ENCODE data around the gene TMEM186.
A peak's percentile ranks its signal among the peaks of the same experiment; 100 is the strongest.
"Not testable (repeated sequence)": the region's sequence is repeated elsewhere in the genome, so short reads cannot be mapped to it uniquely, and the experiment has no call there.

The TMEM186 gene, protein sequence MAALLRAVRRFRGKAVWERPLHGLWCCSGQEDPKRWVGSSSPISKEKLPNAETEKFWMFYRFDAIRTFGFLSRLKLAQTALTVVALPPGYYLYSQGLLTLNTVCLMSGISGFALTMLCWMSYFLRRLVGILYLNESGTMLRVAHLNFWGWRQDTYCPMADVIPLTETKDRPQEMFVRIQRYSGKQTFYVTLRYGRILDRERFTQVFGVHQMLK

DNA sequence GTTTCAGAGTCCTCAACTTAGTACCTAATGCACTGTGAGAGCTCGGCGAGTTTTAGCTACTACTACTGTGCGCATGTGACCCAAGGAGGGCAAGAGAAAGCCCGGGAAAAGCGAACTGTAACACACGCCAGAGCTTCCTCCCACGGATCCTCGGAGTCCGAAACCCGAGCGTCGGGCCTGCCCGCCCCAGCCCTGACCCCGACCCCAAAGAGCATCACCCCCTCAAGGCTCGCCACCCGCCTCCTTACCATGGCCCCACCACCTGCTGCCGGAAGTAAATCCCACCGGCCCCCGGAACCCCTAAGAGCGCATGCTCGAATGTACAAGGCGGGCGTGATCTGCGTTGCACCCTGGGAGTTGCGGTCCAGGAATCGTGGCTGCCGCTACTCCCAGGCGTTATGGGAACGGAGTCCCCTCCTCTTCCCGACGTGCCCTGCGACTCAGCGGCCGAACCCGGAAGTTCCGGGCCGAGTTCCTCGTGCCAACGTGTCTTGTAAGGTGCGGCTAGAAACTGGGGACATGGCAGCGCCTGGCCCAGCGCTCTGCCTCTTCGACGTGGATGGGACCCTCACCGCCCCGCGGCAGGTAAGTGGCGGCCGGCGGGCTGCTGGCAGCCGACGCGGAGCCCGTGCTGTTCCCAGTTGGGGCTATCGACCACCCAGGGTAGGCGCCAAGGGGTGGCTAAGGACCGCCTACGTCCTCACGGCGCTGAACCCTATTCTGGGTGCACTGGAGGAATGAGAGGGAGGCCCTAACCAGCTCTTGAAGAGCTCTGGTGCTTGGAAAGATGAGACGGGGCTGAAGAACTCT lies at the start of gene TMEM186, which contains the start of gene PMM2:
TSS of gene TMEM186 (minus strand) at position 276 of the 810 bp plus-strand sequence. CDS start at position 251, 25 bp downstream.
TSS of gene PMM2 (plus strand) at position 476 of the 810 bp plus-strand sequence. CDS start at position 520, 44 bp downstream.
- DNase-seq = peak; percentile 97

DNA sequence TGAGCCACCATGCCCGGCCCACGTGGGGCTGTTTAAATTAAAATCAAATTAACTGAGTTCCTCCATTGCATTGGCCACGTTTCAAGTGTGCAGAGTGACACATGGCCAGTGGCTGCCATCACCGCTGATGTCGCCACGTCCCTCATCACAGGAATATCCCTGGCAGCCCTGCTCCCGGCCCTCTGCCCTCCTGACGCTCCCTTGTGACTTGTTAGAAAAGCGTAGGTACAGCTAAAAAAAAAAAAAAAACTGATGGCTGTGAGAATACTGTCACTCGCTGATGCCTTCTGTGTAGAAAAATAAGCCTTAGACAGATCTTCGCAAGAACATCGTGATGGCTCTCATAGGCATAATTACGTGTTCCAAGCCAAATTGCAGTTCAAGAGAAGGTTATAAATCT lies 49.7 kb upstream of the TMEM186 start:
- DNase-seq = no peak

DNA sequence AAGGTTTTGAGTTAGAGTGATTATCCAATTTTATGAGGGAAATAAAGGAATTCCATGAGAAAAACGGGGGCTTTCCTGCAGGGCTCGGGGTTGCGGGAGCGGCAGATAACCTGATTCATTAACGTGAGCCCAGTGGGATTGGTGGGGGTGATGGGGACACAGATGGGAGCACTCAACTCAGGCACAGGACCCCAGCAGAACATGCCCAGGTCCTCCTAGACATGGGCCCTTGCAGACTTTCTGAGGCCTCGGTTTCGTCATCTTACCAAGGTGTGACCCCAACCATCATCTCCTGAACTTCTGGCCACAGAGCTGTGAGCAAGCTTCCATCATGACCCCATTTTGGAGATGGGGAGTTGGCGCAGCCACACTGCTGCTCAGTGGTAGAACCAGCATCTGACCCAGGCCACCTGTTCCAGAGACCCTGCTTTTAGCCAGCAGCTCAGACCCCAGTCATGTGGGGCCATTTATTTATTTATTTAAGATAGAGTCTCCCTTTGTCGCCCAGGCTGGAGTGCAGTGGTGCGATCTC lies 49.0 kb upstream of the TMEM186 start:
- DNase-seq = no peak

DNA sequence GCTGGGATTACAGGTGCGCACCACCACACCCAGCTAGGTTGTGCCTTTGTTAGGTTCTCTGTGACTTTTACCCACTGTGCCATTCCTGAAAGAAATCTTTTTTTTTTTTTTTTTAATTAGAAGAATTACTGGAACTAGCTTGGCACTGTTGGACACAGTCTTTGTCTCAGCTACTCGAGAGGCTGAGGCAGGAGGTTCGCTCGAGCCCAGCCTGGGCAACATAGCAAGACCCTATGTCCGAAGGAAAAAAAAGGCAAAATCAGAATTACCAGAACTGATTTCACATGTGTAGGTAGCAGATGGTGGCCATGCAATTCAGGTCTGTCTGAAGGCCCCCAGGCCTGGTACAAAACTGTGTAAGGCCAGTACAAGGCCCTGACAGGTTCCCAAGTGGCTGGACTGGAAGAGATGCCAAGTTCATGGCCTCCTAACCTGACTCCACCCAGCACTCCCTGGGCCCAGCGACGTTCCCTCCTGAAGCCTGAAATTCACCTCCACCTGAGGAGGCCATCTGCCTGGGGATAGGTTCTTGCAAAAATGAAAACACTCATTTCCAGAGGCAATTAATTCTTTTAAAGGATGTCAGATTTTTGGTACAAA lies 48.4 kb upstream of the TMEM186 start:
- no peak for DNase-seq

DNA sequence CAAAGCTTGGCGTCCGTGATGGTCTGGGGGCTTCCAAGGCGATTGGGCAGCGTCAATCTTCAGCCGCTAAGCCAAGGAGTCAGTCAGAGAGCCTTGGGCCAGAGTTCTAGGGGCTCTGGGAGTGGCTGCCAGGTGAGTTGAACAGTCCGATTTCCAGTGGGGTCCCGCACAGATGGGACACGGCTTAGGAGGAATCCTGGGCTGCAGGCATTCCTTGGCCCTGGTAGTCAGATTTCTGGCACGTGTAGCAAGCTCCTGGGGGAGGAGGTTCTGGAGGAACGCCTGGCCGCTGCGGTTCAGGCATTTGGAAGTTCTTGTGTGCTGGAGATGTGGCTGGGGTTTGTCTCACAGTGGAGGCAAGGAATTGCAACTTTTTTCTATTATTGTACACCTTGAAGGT lies 45.9 kb upstream of the TMEM186 start:
- not testable (repeated sequence) for DNase-seq

DNA sequence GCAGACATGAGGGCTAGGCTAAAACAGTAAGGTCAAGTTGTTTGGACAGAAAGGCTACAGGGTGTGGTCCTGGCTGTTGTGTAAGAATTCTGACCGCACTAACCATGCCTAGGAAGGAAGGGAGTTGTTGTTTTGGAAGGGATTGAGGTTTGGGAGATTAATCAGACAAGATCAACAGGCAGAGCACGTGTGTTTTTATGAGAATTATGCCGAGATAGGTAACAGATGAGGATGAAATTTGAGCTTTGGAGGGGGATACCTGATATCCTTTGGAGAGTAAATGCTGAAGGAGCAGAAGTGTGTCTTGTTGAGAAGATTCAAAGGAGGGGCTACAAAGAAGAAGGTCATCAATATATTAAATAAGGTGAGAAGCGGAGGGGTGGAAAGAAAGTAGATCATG lies 44.6 kb upstream of the TMEM186 start:
- not testable (repeated sequence) for DNase-seq

DNA sequence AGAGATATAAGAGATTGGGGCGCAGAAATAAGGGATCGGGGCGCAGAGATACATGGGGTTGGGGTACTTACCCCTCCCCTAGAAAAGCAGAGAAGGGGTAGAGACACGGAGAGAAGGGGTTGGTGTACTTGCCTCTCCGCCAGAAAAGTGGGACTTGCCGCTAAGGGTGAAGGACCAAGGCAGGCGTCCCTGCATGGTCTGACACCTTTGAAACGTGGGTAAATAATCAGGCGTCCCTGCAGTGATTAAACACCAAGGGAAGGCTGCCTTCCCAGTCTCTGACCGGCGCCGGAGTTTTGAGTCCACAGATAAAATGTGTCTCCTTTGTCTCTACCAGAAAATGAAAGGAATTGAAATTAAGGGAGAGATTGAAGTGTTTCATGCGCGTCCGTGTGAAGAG lies 40.2 kb upstream of the TMEM186 start:
- not testable (repeated sequence) for DNase-seq

DNA sequence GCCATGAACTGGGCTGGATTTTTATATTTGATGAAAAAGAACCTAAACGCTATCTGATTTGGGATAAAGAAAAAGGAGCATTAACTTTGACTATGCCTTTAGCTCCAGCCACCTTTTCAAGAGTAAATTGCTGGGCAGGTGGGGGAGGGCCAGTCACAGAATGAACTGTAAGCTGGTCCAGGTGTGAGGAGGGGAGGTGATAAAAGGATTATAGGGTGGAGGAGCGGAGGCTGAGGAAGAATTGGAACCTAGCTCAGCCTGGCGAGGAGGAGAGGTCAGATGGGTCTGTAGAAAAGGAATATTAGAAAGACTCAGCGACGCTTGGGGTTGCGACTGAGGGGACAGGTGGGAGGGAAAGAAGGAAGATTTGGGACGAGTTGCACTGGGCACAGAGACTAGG lies 39.4 kb upstream of the TMEM186 start:
- DNase-seq = not testable (repeated sequence)

DNA sequence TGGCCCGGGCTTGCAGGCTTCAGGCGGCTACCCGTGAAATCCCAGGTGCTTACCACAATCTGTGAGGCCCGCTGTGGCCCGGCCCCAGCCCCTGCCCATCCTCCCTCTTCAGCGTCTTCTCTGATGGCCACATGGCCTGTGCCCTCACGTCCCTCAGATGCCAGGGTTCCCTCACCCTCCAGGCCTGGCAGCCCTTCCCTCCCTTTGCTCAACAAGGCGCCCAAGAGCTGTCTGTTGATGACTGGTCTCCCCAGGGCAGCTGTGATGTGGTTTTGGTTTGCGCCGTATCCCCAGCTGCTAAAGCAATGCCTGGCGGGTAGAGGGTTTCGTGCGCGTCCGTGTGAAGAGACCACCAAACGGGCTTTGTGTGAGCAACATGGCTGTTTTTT lies 35.3 kb upstream of the TMEM186 start:
- no peak for DNase-seq

DNA sequence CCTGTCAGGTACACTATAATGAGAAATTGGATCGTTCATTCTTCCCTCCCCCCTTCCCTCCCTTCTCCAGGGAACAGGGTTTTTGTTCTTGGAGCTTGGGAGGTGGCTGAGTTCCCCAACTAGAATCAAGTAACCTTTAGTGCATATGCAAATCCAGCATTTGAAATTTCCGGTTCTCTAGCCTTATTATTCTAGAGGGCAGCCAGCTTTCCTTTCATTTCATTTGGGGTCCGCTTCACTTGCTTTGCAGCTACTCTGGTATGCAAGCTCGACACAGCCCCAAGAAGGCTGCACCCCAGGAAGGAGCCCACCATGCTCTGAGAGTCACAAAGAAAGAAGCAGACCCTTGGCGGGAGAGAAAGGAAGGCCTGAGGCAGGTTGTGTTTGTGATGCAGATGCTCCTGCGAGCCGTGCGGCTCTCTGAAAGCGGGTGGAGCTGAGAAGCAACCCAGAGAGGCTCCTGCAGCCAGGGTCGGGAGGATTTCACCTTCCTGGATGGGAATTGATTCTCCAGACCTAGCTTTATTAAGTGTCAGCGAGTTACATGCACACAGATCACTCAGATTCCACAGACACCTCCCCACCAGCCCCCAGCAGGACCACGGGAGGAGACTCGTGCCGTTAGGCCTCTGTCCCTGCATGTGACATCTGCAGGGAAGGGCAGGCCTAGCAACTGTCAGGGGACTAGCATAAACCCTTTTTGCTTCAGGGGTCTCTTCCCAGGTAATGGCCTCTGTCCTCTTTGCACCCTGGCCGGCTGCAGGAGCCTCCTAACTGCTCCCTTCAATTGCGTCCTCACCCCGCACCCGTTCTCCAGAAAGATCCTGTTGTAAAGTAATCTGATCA lies 34.7 kb upstream of the TMEM186 start:
- DNase-seq = no peak

DNA sequence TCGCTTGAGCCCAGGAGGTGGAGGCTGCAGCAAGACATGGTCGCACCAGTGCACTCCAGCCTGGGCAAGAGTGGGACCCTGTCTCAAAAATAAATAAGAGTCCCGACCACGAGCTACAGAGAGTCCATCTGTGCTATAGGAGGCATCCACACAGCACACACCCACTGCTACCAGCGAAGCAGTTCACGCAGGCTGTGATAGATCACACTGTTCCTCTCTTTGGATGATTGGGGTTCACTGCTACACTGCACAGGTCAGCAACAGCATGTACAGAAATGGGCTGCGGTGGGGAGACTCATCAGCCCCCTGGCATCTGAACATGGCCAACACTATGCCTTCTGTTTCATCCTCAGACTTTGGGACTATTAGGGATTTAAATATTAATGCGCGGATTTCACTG lies 34.0 kb upstream of the TMEM186 start:
- no peak for DNase-seq

DNA sequence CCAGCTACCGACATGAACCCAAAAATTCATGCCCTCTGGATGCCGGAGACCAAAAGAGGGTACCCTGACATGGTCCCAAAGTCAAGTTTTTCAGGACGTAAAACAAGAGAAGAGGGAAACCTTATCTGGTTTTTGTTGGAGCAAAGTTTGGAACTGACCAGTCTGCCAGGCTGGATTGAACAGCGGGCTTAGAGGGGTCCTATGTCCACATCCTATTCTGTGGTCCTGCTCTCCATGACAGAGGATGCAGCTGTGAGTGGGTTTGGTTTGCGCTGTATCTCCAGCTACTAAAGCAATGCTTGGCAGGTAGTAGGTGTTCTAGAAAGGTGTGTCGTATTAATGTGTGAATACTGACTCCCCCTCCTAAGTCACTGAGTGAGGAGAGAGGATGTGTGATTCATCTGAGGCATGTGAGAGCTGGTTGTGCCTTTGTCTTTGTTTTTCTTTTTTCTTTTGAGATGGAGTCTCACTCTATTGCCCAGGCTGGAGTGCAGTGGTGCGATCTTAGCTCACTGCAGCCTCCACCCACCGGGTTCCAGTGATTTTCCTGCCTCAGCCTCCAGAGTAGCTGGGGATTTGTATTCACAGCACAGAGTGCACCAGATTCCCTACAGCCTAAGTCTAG lies 31.2 kb upstream of the TMEM186 start:
- DNase-seq = no peak

DNA sequence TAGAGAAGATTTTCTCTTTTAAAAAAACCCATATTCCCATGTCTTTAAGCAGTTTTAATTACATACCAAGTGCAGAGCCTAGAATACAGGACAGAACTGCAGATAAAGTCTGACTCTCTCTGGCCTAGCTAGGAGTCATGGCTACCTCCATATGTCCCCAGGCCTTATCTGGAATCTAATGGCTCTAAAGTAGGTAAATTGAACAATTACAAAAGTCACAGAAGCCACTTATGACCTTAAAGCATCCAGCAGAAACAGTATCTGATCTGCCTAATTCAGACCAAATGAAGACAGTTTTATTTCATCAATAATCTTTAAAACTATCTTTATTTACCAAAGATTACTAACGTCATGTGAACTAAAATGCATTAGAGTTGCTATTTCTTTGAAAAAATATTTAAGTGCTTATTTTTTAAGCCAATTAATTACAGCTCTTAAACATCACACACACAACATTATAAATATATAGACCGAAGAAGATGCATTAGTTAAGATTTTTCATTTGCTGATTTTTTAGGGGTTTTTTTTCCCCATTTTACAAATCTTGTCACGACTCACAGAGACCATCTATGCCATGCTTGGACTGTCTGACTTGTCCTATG lies 28.9 kb upstream of the TMEM186 start:
- DNase-seq = no peak

DNA sequence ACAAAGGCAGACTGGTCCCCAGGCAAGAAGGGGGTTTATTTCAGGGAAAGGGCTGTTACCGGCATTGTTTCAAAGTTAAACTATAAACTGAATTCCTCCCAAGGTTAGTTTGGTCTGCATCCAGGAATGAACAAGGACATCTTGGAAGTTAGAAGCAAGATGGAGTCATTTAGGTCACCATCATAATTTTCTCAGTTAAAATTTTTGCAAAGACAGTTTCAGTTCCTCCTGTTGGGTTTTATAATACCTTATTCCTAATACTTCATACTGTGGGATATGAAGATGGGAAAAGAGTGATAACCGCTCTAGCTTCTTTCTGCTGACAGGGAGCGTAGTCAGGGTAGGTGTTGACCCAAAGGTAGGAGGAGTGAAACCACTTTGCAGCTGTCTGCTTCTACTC lies 25.0 kb upstream of the TMEM186 start:
- DNase-seq = no peak

DNA sequence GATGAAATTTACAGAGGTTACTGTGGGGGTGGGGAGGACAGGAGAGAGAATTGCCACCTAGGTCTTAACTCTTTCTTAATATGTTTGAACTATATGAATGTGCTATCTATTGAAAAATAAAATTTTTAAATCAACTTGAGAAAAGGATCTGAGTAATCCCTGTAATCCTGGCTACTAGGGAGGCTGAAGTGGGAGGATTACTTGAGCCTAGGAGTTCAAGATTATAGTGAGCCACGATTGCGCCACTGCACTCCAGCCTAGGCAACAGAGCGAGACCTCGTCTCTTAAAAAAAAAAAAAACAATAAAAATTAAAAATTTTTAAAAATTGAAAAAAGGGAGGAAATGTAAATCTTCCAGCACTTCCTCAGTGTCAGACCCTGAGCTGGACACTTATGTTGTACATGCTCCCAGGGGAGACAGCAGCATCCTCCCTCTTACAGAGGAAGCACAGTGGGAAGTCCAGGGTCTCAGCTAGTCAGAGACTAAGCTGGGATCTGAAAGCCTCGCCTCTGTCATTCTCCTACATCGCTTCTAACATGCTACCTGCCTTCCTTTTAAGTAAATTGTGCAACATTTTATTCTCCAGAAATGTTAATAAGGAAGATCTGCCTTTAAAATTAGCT lies 22.1 kb upstream of the TMEM186 start:
- DNase-seq = no peak

DNA sequence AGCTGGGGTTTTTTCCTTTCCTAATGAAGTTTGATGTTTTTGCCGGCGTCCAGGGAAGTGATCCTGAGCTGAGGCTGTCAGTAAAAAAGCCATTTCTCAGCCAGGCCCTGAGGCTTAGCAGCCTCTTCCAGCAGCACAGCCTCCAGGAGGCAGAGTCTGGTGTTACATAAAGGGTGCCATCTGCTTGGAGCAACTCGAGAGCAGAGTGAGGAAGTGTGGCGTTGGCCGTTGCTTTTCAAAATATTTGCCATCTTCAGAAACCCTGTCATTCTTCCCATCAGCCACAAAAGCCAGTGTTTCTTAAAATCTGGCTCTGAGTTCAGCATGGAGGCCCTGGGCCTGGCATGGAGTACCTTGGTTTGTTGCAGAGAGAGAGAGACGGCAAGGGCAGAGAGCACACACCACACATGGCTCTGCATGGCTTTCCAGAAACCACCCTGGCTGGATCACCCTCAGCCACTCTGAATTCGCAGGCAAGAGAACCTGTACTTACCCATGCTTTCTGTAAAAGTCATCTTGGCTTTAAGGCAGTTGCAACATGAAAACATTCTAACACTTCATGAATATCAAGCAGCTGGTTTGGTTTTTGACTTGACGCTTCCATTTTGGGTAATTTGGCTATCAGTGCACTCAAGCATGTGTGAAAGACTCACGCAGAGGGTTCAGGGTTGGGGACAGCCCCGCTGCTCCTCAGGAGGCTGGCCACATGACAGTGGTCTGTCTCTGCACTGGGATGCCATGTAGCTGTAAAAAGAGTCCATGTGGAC lies 21.2 kb upstream of the TMEM186 start:
- no peak for DNase-seq

DNA sequence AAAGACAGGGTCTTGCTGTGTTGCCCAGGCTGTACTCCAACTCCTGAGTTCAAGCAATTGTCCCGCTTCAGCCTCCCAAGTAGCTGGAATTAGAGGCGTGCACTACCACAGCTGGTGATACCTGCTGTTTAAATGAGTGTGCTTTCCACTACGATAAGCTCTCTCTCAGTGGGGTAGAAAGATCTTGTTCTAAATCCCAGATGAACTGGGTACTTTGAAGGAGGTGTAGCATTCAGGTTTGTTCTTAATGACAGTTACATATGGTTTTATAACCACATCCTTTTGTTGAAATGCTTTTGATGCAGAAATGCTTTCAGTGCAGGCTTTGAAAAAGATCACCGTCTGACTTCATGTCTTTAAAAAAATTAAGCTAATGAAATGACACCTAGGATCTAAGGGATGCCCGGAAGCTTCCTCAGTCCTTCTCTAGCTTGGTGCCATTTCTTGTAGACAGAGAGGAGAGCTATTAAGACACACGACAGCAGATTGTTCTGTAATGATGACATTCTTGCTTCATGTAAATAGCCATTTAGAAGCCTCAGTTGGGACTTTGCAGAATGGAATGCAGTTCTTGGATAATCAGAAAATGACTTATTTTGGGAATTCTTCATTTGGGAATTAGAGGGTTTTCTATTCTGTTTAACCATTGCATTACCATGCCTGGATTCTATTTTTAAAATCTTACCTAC lies 19.7 kb upstream of the TMEM186 start:
- no peak for DNase-seq

DNA sequence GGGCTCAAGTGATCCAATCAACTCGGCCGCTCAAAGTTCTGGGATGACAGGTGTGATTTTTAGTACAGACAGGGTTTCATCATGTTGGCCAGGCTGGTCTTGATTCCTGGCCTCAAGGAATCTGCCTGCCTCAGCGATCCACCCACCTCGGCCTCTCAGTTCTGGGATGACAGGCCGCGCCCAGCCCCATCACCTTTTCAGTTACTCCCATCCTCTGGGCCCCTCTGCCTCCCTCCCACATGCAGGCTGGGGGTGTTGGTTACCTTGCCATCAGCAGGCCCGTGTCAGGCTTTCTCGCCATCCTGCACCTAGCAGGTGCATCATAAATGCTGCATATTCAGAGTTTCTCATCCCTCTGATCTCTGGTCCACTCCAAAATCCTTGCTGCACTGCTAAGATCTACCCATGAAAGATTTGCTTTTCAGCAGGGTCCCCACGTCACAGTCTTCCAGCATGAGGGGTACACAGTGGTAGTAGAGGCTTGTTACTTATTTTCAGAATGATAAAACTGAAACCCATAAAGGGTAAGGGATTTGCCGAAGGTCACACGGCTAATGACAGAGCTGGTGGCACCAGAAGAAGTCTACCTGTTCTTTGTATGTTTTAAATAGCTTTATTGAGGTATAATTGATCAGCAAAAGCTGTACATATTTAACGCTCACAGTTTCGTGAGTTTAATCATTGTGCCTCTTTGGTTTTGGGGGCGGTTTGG lies 16.8 kb upstream of the TMEM186 start:
- peak; percentile 13 for DNase-seq

DNA sequence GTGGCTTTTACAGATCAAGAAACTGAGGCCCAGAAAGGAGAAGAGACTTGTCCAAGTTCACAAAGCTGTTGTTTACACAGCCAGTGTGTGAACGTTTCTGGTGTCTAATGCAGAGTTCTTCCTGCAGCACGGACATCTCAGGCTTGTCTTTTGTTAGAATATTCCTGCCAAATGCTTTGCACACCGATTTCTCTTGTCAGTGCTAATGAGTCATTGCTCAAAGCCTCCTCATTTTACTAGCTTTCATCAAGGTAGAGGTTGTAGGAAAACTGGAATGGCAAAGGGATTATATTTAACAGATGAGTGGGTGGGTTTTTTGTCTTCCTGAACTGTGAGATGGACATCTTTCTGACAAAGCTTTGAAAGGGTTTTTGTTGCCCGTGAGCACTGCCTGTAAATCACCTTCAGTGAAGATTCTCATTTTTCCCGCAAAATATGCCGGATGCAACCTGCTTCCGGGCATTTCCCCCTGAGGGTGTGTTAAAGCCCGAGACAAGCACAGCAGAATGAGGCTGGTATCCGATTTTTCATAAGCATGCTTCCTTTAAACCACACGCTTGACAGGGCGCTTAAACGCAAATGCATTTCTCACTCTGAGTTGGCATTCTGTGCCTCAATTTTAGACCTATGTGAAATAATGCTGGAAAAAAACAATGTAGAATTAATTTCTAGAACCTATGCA lies 14.9 kb upstream of the TMEM186 start:
- no peak for DNase-seq

All from activated CD4-positive, alpha-beta T cell treated with anti-CD3 and anti-CD28 coated beads for 48 hours (primary cell).